Measurements from ENCODE around the gene TAGLN3. TPM values are rescaled to one million over a fixed set of nuclear protein-coding genes. Genes with fewer than 3 reads are reported as not detected.

TAGLN3 gene
- total and polyA plus RNA-seq, 2 donors (not counting 1 experiment from before 2014, with no cell fraction given) = 0.10 to 0.33 TPM

DNA sequence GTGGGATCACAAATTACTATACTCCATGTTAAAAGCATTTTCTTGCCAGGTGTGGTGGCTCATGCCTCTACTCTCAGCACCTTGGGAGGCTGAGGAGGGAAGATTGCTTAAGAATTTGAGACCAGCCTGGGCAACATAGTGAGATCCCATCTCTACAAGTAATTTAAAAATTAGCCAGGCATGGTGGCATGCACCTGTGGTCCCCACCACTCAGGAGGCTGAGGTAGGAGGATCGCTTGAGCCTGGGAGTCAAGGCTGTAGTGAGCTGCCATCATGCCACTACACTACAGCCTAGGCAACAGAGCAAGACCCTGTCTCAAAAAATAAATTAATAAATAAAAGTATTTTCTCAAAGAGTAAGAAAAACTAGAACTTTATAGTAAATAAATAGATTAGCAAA is 42.8 kb upstream of the TAGLN3 start:
- Histone ChIP-seq H3K79me2 (ENCODE audit: control insufficient read depth, insufficient read depth, low read length) (no peaks in the 10 kb centered on the region), H3K36me3 (ENCODE audit: control insufficient read depth, insufficient read depth, low read length) (peaks cover 4% of the 10 kb centered on the region), H3K4me2 (ENCODE audit: extremely low read depth, insufficient read depth, low read length) (no peak overlapping the region), H3K27ac (ENCODE audit: insufficient read depth, low read length) (no peak overlapping the region), H3K9me3 (ENCODE audit: control insufficient read depth, insufficient read depth, low read depth, low read length) (no peaks in the 10 kb centered on the region), H3K4me1 (ENCODE audit: control insufficient read depth, extremely low read depth, insufficient read depth, low read length) (no peaks in the 10 kb centered on the region), H3K4me3 (replicated peaks in 1 of 4; ENCODE audit: control extremely low read depth in 1 of 4, insufficient read depth in 1 of 4, low read depth in 3 of 4, low read length in 4 of 4) (no peak overlapping the region), H2AFZ (ENCODE audit: low read length) (no peak overlapping the region), H4K20me1 (ENCODE audit: control insufficient read depth, extremely low read depth, insufficient read depth, low read length) (no peaks in the 10 kb centered on the region), H3K9ac (ENCODE audit: insufficient read depth, low read length) (no peak overlapping the region), H3K27me3 (ENCODE audit: control insufficient read depth, insufficient read depth, low read length) (no peaks in the 10 kb centered on the region)
- no peak for TF ChIP-seq CTCF (conservative IDR thresholded peaks at IDR 0.05 in 1 of 2, IDR thresholded peaks at IDR 0.05 in 1 of 2; ENCODE audit: low read depth in 1 of 2, low read length in 2 of 2)
- no peak for TF ChIP-seq EZH2 (IDR thresholded peaks at IDR 0.05; ENCODE audit: low read length, missing control alignments)
- DNase-seq (ENCODE audit: low read depth in 2 of 2) = no peak

GRCh38 chr3:111956449-111956848 is 42.3 kb upstream of the TAGLN3 start:
- no peak overlapping the region for H3K9ac ChIP-seq (ENCODE audit: insufficient read depth, low read length)
- H3K4me2 ChIP-seq (ENCODE audit: extremely low read depth, insufficient read depth, low read length) = no peak overlapping the region
- no peak for TF ChIP-seq EZH2 (IDR thresholded peaks at IDR 0.05; ENCODE audit: low read length, missing control alignments)
- TF ChIP-seq CTCF (conservative IDR thresholded peaks at IDR 0.05 in 1 of 2, IDR thresholded peaks at IDR 0.05 in 1 of 2; ENCODE audit: low read depth in 1 of 2, low read length in 2 of 2) = no peak
- H3K36me3 ChIP-seq (ENCODE audit: control insufficient read depth, insufficient read depth, low read length) = peaks cover 4% of the 10 kb centered on the region
- no peaks in the 10 kb centered on the region for H3K79me2 ChIP-seq (ENCODE audit: control insufficient read depth, insufficient read depth, low read length)
- H3K9me3 ChIP-seq (ENCODE audit: control insufficient read depth, insufficient read depth, low read depth, low read length) = no peaks in the 10 kb centered on the region
- no peak overlapping the region for H3K27ac ChIP-seq (ENCODE audit: insufficient read depth, low read length)
- H2AFZ ChIP-seq (ENCODE audit: low read length) = no peak overlapping the region
- H3K4me1 ChIP-seq (ENCODE audit: control insufficient read depth, extremely low read depth, insufficient read depth, low read length) = no peaks in the 10 kb centered on the region
- no peak overlapping the region for H3K4me3 ChIP-seq (replicated peaks in 1 of 4; ENCODE audit: control extremely low read depth in 1 of 4, insufficient read depth in 1 of 4, low read depth in 3 of 4, low read length in 4 of 4)
- no peaks in the 10 kb centered on the region for H3K27me3 ChIP-seq (ENCODE audit: control insufficient read depth, insufficient read depth, low read length)
- no peaks in the 10 kb centered on the region for H4K20me1 ChIP-seq (ENCODE audit: control insufficient read depth, extremely low read depth, insufficient read depth, low read length)
- DNase-seq (ENCODE audit: low read depth in 2 of 2) = no peak

- Histone ChIP-seq H3K4me2 (ENCODE audit: extremely low read depth, insufficient read depth, low read length) (no peak overlapping the region), H3K4me1 (ENCODE audit: control insufficient read depth, extremely low read depth, insufficient read depth, low read length) (no peaks in the 10 kb centered on the region), H3K79me2 (ENCODE audit: control insufficient read depth, insufficient read depth, low read length) (no peaks in the 10 kb centered on the region), H3K9ac (ENCODE audit: insufficient read depth, low read length) (no peak overlapping the region), H3K9me3 (ENCODE audit: control insufficient read depth, insufficient read depth, low read depth, low read length) (no peaks in the 10 kb centered on the region), H3K27me3 (ENCODE audit: control insufficient read depth, insufficient read depth, low read length) (no peaks in the 10 kb centered on the region), H3K4me3 (replicated peaks in 1 of 4; ENCODE audit: control extremely low read depth in 1 of 4, insufficient read depth in 1 of 4, low read depth in 3 of 4, low read length in 4 of 4) (no peak overlapping the region), H3K36me3 (ENCODE audit: control insufficient read depth, insufficient read depth, low read length) (peaks cover 4% of the 10 kb centered on the region), H4K20me1 (ENCODE audit: control insufficient read depth, extremely low read depth, insufficient read depth, low read length) (no peaks in the 10 kb centered on the region), H3K27ac (ENCODE audit: insufficient read depth, low read length) (no peak overlapping the region), H2AFZ (ENCODE audit: low read length) (no peak overlapping the region)
- no peak for TF ChIP-seq CTCF (conservative IDR thresholded peaks at IDR 0.05 in 1 of 2, IDR thresholded peaks at IDR 0.05 in 1 of 2; ENCODE audit: low read depth in 1 of 2, low read length in 2 of 2)
- TF ChIP-seq EZH2 (IDR thresholded peaks at IDR 0.05; ENCODE audit: low read length, missing control alignments) = no peak
- DNase-seq (ENCODE audit: low read depth in 2 of 2) = peak in 1 of 2 donors; percentile 26
Measured at GRCh38 chr3:111956995-111957734, 41.6 kb upstream of the TAGLN3 start.
